Measurements from ENCODE around the gene NR1D1.

The NR1D1 gene

GRCh38 chr17:40099619-40100418 is 570 bp downstream of the NR1D1 start:
- peak overlapping the region; percentile 55 to 95 (median 81) for H3K4me3 ChIP-seq

GRCh38 chr17:40098846-40099618 is 1.4 kb downstream of the NR1D1 start:
- peak overlapping the region; percentile 55 to 95 (median 81) for H3K4me3 ChIP-seq

More at GRCh38 chr17:40099619-40100418, 570 bp downstream of the NR1D1 start:
- peak overlapping the region; percentile 71 to 99 (median 93) for H3K27ac ChIP-seq

GRCh38 chr17:40097931-40098845 is 2.2 kb downstream of the NR1D1 start:
- Histone ChIP-seq H3K4me3 (peak overlapping the region; percentile 23 to 95 (median 68)), H3K27ac (peak overlapping the region; percentile 29 to 99 (median 92))

More at GRCh38 chr17:40098846-40099618, 1.4 kb downstream of the NR1D1 start:
- H3K27ac ChIP-seq: peak overlapping the region; percentile 71 to 99 (median 93)

- peak overlapping the region in 20 of 21 experiments; percentile 35 to 99 (median 90) for H3K27ac ChIP-seq
- H3K4me3 ChIP-seq: peak overlapping the region in 4 of 7 experiments; percentile 35 to 95 (median 74)
Measured at GRCh38 chr17:40097087-40097486, 3.3 kb downstream of the NR1D1 start.

GRCh38 chr17:40095944-40096791 is 4.2 kb downstream of the NR1D1 start:
- peak overlapping the region; percentile 34 to 99 (median 88) for H3K27ac ChIP-seq
- H3K4me3 ChIP-seq: peak overlapping the region in 4 of 7 experiments; percentile 3 to 81 (median 40)

- peak overlapping the region in 20 of 21 experiments; percentile 34 to 99 (median 82) for H3K27ac ChIP-seq
- no peak overlapping the region for H3K4me3 ChIP-seq
Measured at GRCh38 chr17:40095351-40095943, 4.9 kb downstream of the NR1D1 start.

- H3K27ac ChIP-seq: peak overlapping the region in 15 of 21 experiments; percentile 28 to 99 (median 88)
- H3K4me3 ChIP-seq: no peak overlapping the region
Measured at GRCh38 chr17:40094874-40095273, 5.5 kb downstream of the NR1D1 start.

- Histone ChIP-seq H3K27ac (peak overlapping the region in 16 of 21 experiments; percentile 25 to 89 (median 50)), H3K4me3 (no peak overlapping the region)
Measured at GRCh38 chr17:40093580-40094201, 6.7 kb downstream of the NR1D1 start.

GRCh38 chr17:40093005-40093579 is 7.3 kb downstream of the NR1D1 start:
- Histone ChIP-seq H3K4me3 (no peak overlapping the region), H3K27ac (peak overlapping the region in 15 of 21 experiments; percentile 25 to 89 (median 51))

- Histone ChIP-seq H3K4me3 (no peak overlapping the region), H3K27ac (peak overlapping the region in 10 of 21 experiments; percentile 29 to 89 (median 62))
Measured at GRCh38 chr17:40092581-40092980, 7.8 kb downstream of the NR1D1 start.

GRCh38 chr17:40091691-40092397 is 8.5 kb downstream of the NR1D1 start:
- peak overlapping the region in 7 of 21 experiments; percentile 3 to 72 (median 47) for H3K27ac ChIP-seq

GRCh38 chr17:40090237-40091119 is 9.9 kb downstream of the NR1D1 start:
- no peak overlapping the region for H3K4me3 ChIP-seq
- H3K27ac ChIP-seq: peak overlapping the region in 5 of 21 experiments; percentile 0 to 44 (median 19)

More at GRCh38 chr17:40091691-40092397, 8.5 kb downstream of the NR1D1 start:
- H3K4me3 ChIP-seq: no peak overlapping the region

GRCh38 chr17:40089077-40089895 is 11.1 kb downstream of the NR1D1 start:
- no peak overlapping the region for H3K4me3 ChIP-seq
- no peak overlapping the region for H3K27ac ChIP-seq

- Histone ChIP-seq H3K4me3 (no peak overlapping the region), H3K27ac (peak overlapping the region in 1 of 21 experiments; percentile 5)
Measured at GRCh38 chr17:40087903-40088718, 12.3 kb downstream of the NR1D1 start.
